Left kidney (tissue), 1 donor: Measurements from ENCODE around the gene SHISA8. TPM values are rescaled to one million over a fixed set of nuclear protein-coding genes. Genes with fewer than 3 reads are reported as not detected.

ENCODE experiments used
- polyA plus RNA-seq: library from polyadenylated mRNA; unstranded; fragments of 120-200 nt; gene quantifications from one replicate; pipeline ENCODE4 v1.2.1, GENCODE V29; 2013; ENCODE audit not compliant: insufficient read length

SHISA8 gene
- polyA plus RNA-seq, 1 donor: 0.38 TPM

Other genes starting within 250 kb of the SHISA8 start
- 117 TPM for gene SNU13, start 226.2 kb downstream of the SHISA8 start, polyA plus RNA-seq
- 4.6 TPM for gene MEI1, start 215.6 kb downstream of the SHISA8 start, polyA plus RNA-seq
- gene CCDC134, start 114.4 kb downstream of the SHISA8 start, polyA plus RNA-seq: 10.1 TPM
- gene SREBF2, start 82.0 kb downstream of the SHISA8 start, polyA plus RNA-seq: 86.7 TPM
- 3.8 TPM for gene TNFRSF13C, start 11.7 kb upstream of the SHISA8 start, polyA plus RNA-seq
- gene CENPM, start 32.1 kb upstream of the SHISA8 start, polyA plus RNA-seq: 15.6 TPM
- 7.7 TPM for gene SEPTIN3, start 54.4 kb upstream of the SHISA8 start, polyA plus RNA-seq
- 8.4 TPM for gene WBP2NL, start 83.7 kb upstream of the SHISA8 start, polyA plus RNA-seq
- gene NAGA, start 155.7 kb upstream of the SHISA8 start, polyA plus RNA-seq: 27.3 TPM
- 10.0 TPM for gene PHETA2, start 159.2 kb upstream of the SHISA8 start, polyA plus RNA-seq
- 90.7 TPM for gene SMDT1, start 164.6 kb upstream of the SHISA8 start, polyA plus RNA-seq
- gene NDUFA6, start 175.7 kb upstream of the SHISA8 start, polyA plus RNA-seq: 112 TPM
- 6.2 TPM for gene CYP2D6, start 215.7 kb upstream of the SHISA8 start, polyA plus RNA-seq